Sigmoid colon (tissue), 7 donors: Measurements from ENCODE around the gene DNASE1. TPM values are rescaled to one million over a fixed set of nuclear protein-coding genes. Genes with fewer than 3 reads are reported as not detected.

Experiments
- DNase-seq: peaks from one replicate; pipeline ENCODE4 v3.0.0-alpha.2; 2019
- H3K27ac ChIP-seq, 4 donors: fragments of 200-600 bp; sonication (generic); one replicate each; pipeline ENCODE4 v1.5.1; 2016 to 2019; ENCODE audit warnings: mild to moderate bottlenecking in 1 of 4
- H3K27me3 ChIP-seq, 3 donors: fragments of 200-600 bp; sonication (generic); one replicate each; pipeline ENCODE4 v1.5.1; 2019; ENCODE audit warnings: mild to moderate bottlenecking in 1 of 3
- H3K36me3 ChIP-seq, 4 donors: fragments of 200-600 bp; sonication (generic); one replicate each; pipeline ENCODE4 v1.5.1; 2016 to 2019
- H3K4me1 ChIP-seq, 4 donors: fragments of 200-600 bp; sonication (generic); one replicate each; pipeline ENCODE4 v1.5.1; 2017 to 2019
- H3K4me3 ChIP-seq, 4 donors: fragments of 200-600 bp; sonication (generic); one replicate each; pipeline ENCODE4 v1.5.1; 2017 to 2019; ENCODE audit warnings: mild to moderate bottlenecking in 2 of 4, moderate library complexity in 1 of 4
- H3K9me3 ChIP-seq, 4 donors: fragments of 200-600 bp in 3 of 4; sonication (generic) in 3 of 4; one replicate each; pipeline versions ENCODE4 v1.5.1 to v1.6.1; 2013 to 2019
- EP300 ChIP-seq, 4 donors: sonication (generic); formaldehyde crosslinking; IDR thresholded peaks; one replicate each; pipeline ENCODE4 v1.6.1; 2017; ENCODE audit warnings: antibody characterized with exemption in 4 of 4
- POLR2A ChIP-seq, 2 donors: fragments of 450-650 bp; IDR thresholded peaks; one replicate each; pipeline ENCODE4 v1.6.1; 2016; ENCODE audit warnings: antibody characterized with exemption in 2 of 2, mild to moderate bottlenecking in 2 of 2, moderate library complexity in 2 of 2
- POLR2AphosphoS5 ChIP-seq, 4 donors: sonication (generic); formaldehyde crosslinking; IDR thresholded peaks; one replicate each; pipeline ENCODE4 v1.6.1; 2017; ENCODE audit warnings: antibody characterized with exemption in 4 of 4
- WGBS, 2 donors: extraction: QIAGEN DNeasy Blood & Tissue Kit; methylation state at CpG; one replicate each; pipeline ENCODE4 v1.1.7; 2013; 5-methylcytosine and 5-hydroxymethylcytosine counted together
- intact Hi-C: fragments of 100-400 bp; cut with DNase I; formaldehyde crosslinking; loops from one replicate; pipeline ENCODE4 v1.15.1; 2023
- polyA plus RNA-seq, 3 donors: library from polyadenylated mRNA; stranded (reverse); fragments of 200-250 nt; gene quantifications; one replicate each; pipeline ENCODE4 v1.2.3, GENCODE V29; 2013
- total RNA-seq, 4 donors: library from RNA; depleted of rRNA; stranded (reverse); fragments of >200 nt; gene quantifications; one replicate each; pipeline ENCODE4 v1.1.0, GENCODE V29; 2016
- TF ChIP-seq, protein P1 (sequence below), 4 experiments: fragments of 450-650 bp in 3 of 4; fragments of 200-600 bp in 1 of 4; IDR thresholded peaks; one replicate each; pipeline ENCODE4 v1.5.1; 2016 to 2019; ENCODE audit warnings: antibody characterized with exemption in 4 of 4, mild to moderate bottlenecking in 3 of 4, moderate library complexity in 2 of 4
- donor health status: healthy with polysubstance abuse.
- donor health status: Bipolar disorder and iron deficiency.
- donor health status: healthy.

The DNASE1 gene
- total and polyA plus RNA-seq, 7 donors = 1.2 to 22.4 (median 10.7) TPM

DNA sequence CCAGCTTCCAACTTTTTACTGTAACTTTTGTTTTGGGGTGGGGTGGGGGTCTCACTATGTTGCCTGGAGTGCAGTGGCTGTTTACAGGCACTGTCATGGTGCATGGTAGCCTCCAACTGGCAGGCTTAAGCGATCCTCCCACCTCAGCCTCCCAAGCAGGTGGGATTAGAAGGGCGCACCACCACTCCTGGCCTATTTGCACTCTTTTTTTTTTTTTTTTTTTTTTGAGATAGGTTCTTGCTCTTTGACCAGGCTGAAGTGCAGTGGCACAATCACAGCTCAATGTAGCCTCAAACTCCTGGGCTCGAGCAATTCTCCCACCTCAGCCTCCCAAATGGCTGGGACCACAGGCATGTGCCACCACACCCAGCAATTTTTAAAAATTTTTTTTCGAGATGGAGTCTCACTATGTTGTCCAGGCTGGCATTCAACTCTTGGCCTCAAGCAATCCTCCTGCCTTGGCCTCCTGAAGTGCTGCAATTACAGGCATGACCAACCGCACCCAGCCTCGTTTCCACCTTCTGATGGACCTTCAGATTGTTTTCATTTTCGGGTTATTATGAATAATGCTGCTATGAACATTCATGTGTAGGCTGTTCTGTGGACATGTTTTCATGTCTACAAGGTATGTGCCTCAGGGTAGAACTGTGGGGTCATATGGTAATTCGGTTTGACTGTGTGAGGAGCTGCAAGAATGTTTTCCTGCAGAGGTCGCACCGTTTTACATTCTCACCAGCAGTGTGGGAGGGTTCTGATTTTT is 51.9 kb downstream of the DNASE1 start:
- no peak for DNase-seq
- H3K4me3 ChIP-seq = no peak overlapping the region
- intact Hi-C loops = no loop called here
- 92 to 94% methylated on average over 10 of the region's 10 CpGs for WGBS, 2 donors
- peaks cover 0 to 8% (median 0%) of the 10 kb centered on the region in 4 donors for H3K36me3 ChIP-seq
- H3K9me3 ChIP-seq = no peaks in the 10 kb centered on the region
- no peak overlapping the region for H3K27ac ChIP-seq
- H3K27me3 ChIP-seq = no peaks in the 10 kb centered on the region
- TF ChIP-seq POLR2A (IDR thresholded peaks at IDR 0.05) = no peak
- TF ChIP-seq, protein P1, sequence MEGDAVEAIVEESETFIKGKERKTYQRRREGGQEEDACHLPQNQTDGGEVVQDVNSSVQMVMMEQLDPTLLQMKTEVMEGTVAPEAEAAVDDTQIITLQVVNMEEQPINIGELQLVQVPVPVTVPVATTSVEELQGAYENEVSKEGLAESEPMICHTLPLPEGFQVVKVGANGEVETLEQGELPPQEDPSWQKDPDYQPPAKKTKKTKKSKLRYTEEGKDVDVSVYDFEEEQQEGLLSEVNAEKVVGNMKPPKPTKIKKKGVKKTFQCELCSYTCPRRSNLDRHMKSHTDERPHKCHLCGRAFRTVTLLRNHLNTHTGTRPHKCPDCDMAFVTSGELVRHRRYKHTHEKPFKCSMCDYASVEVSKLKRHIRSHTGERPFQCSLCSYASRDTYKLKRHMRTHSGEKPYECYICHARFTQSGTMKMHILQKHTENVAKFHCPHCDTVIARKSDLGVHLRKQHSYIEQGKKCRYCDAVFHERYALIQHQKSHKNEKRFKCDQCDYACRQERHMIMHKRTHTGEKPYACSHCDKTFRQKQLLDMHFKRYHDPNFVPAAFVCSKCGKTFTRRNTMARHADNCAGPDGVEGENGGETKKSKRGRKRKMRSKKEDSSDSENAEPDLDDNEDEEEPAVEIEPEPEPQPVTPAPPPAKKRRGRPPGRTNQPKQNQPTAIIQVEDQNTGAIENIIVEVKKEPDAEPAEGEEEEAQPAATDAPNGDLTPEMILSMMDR (IDR thresholded peaks at IDR 0.05) = no peak
- TF ChIP-seq POLR2AphosphoS5 (IDR thresholded peaks at IDR 0.05) = no peak
- no peak for TF ChIP-seq EP300 (IDR thresholded peaks at IDR 0.05)
- H3K4me1 ChIP-seq = no peaks in the 10 kb centered on the region

Other genes with a start within 250 kb of the DNASE1 start
- gene ZNF597, start 211.2 kb upstream of the DNASE1 start, total RNA-seq = 1 to 10 TPM; 1.5 to 2.5 (median 2.1) TPM
- 1 to 10 TPM in 1 of 3 donors, under 1 TPM in 2; 0.69 to 1.2 (median 0.99) TPM for gene ZNF597, start 211.2 kb upstream of the DNASE1 start, polyA plus RNA-seq
- gene NAA60, start 211.0 kb upstream of the DNASE1 start, total RNA-seq = 10 to 100 TPM; 15.0 to 30.4 (median 22.6) TPM
- gene NAA60, start 211.0 kb upstream of the DNASE1 start, polyA plus RNA-seq = 10 to 100 TPM; 55.9 to 73.5 (median 65.1) TPM
- gene C16orf90, start 159.2 kb upstream of the DNASE1 start, total RNA-seq = not detected
- gene C16orf90, start 159.2 kb upstream of the DNASE1 start, polyA plus RNA-seq = not detected
- 10 to 100 TPM; 24.2 to 36.8 (median 29.5) TPM for gene CLUAP1, start 153.7 kb upstream of the DNASE1 start, total RNA-seq
- 10 to 100 TPM in 1 of 3 donors, 1 to 10 TPM in 2; 6.6 to 10.5 (median 6.9) TPM for gene CLUAP1, start 153.7 kb upstream of the DNASE1 start, polyA plus RNA-seq
- under 1 TPM in 3 of 4 donors, not detected in 1; under 0.01 to 0.33 (median 0.27) TPM for gene NLRC3, start 77.3 kb upstream of the DNASE1 start, total RNA-seq
- gene NLRC3, start 77.3 kb upstream of the DNASE1 start, polyA plus RNA-seq = 1 to 10 TPM in 1 of 3 donors, under 1 TPM in 1, not detected in 1; under 0.01 to 7.0 TPM
- 1 to 10 TPM; 2.1 to 3.9 (median 2.6) TPM for gene SLX4, start 43.1 kb upstream of the DNASE1 start, total RNA-seq
- 1 to 10 TPM in 1 of 3 donors, under 1 TPM in 2; under 0.01 to 3.9 (median 0.69) TPM for gene SLX4, start 43.1 kb upstream of the DNASE1 start, polyA plus RNA-seq
- 10 to 100 TPM; 38.8 to 53.5 (median 47.1) TPM for gene TRAP1, start 62.8 kb downstream of the DNASE1 start, total RNA-seq
- 10 to 100 TPM; 17.4 to 64.9 (median 28.7) TPM for gene TRAP1, start 62.8 kb downstream of the DNASE1 start, polyA plus RNA-seq
- 10 to 100 TPM; 39.5 to 85.3 (median 46.4) TPM for gene CREBBP, start 226.0 kb downstream of the DNASE1 start, total RNA-seq
- gene CREBBP, start 226.0 kb downstream of the DNASE1 start, polyA plus RNA-seq = 10 to 100 TPM in 1 of 3 donors, 1 to 10 TPM in 2; 5.4 to 29.2 (median 7.4) TPM